Hematopoietic multipotent progenitor cell treated with erythropoietin and hydrocortisone succinate and interleukin-3 and kit ligand, for 15 days (in vitro differentiated cells): Measurements from ENCODE around the gene FAM168B.

Experiments
- DNase-seq: peaks from one replicate; pipeline ENCODE4 v3.0.0-alpha.2; 2015; ENCODE audit warnings: low spot score

Gene FAM168B

DNA sequence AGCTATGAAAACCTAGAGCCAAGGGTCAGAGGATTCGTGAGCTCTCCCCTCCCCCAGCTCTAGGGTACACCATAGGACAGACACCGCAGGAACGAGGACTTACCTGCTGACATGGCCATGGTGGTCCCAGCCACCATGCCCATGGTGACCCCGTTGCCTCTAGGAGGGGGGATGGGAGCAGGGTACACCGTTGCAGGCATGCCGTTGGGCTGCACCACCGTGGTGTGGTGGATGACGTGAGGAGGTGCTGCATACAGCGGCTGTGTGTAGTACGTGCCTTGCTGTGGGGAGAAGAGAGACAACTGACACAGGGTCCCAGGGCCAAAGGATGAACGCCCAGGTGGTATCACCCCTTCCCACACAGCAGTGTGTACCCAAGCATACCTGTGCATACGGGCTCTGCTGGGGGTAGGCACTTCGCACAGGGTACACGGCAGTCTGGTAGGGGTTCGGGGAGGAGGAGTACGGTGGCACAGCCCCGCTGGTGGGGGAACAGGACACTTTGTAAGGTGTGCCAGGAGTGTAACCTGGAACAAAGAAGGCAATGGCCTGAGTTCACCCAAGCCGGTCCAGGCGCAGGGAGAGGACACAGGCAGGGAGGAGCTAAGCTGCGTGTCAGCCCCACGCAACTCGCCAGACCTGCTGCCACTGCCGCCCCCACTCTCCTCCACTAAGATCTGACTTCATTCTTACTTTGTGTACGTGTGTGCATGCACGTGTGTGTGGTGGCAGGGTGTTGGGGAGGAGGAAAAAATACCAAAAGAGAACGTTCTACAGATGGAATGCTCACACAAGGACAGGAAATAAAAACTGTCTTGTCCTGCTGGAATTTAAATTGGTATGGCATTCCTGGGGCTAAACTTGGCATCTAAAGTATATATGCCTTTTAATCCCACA, 37.8 kb downstream of the FAM168B start:
- DNase-seq: no peak

DNA sequence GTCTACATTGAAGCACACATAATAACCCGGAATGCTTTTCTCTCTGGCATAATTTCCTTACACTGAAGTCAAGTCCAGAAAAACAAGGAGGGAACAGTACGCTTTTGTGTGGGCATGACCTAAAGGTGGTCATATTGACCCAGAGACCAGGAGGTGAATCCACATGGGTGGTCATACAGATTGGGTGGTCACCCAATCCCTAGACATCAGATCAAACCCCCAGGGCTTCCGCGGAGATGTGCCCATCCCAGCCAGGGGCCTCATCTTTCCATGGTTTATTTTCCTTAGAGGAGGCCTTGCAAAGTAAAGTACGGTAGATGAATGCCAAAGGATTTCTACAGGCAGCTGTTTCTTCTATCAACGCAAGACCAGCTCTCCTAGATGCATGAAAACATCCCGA, 38.8 kb downstream of the FAM168B start:
- no peak for DNase-seq

GRCh38 chr2:131052741-131053263, 40.5 kb downstream of the FAM168B start:
- DNase-seq: no peak

- DNase-seq: no peak
Measured at GRCh38 chr2:131050896-131051295, 42.4 kb downstream of the FAM168B start.

- no peak for DNase-seq
Measured at GRCh38 chr2:131049150-131049718, 44.0 kb downstream of the FAM168B start.

GRCh38 chr2:131048641-131049040, 44.6 kb downstream of the FAM168B start:
- DNase-seq: no peak

GRCh38 chr2:131047920-131048560, 45.2 kb downstream of the FAM168B start:
- DNase-seq: no peak

DNA sequence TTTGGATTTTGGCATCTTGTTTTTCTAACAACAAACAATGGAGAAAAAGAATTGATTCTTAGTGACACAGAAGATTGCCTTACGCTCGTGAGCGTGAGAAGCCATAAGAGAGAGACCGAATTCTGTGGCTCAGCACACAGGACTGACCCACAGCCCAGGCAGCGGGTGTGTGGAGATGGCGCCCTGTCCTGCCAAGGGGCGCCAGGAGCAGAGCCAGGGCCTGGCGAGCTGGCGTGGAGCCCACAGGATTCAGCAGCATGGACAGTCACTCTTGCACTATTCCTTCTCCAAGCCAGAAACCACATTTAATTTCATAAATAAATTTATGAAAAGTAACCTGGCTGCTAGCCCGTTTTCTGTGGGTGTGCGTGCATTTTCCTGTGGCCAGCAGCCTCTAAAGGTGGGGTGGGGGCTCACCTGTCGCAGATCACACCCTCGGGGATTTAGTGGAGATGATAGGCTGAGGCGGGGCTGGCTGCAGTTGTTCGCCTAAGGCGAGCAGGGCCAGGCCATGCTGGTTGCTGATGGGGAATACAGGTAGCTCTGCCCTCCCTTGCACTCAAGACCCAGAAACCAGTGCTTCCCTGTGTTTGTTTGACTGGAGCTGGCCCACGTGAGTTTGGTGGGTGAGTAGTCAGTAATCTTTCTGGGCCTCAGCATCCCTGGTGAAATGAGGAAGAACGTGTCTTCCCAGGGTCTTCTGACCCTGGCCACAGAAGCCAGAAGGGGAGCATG, 46.2 kb downstream of the FAM168B start:
- no peak for DNase-seq

DNA sequence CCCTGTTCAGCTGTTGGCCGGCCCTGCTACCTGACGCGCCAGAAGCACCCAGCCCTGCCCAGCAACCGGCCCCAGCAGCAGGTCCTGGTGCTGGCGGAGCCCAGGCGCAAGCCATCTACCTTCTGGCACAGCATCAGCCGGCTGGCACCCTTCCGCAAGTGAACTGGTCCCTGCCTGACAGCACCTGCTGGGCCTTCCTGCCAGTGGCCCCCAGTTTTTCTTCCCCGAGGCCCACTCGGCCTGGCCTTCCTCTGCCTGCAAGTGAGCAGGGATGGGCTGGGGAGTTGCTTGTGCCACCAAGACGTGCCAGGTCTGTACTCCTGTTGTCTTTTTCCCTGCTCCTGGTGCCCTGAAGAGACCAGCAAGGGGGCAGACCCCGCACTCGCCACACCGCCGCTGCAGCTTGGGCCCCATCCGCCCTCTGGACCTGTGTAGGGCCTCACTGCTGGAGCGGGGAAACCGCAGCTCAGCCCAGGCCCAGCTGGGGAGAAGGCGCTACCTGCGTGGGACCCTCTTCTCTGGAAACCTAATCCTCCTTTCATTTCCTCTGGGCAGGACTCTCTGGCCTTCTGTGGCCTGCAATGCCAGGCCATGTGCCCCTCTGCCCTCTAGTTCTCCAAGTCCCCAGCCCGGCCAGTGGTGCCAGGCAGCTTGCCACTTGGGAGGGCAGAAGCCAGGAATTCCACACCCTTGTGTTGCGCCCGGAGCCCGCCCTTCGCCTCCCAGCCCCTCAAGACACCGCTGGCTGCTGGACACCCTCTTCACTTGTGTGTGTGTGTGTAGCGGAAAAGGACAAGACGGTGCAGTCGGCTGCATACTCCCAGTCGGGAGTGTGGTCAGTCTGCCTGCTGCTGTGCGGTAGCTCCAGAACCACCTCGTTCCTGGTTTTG, 47.0 kb downstream of the FAM168B start:
- no peak for DNase-seq

- DNase-seq: no peak
Measured at GRCh38 chr2:131045286-131046027, 47.8 kb downstream of the FAM168B start.

GRCh38 chr2:131044757-131045150, 48.5 kb downstream of the FAM168B start:
- no peak for DNase-seq

DNA sequence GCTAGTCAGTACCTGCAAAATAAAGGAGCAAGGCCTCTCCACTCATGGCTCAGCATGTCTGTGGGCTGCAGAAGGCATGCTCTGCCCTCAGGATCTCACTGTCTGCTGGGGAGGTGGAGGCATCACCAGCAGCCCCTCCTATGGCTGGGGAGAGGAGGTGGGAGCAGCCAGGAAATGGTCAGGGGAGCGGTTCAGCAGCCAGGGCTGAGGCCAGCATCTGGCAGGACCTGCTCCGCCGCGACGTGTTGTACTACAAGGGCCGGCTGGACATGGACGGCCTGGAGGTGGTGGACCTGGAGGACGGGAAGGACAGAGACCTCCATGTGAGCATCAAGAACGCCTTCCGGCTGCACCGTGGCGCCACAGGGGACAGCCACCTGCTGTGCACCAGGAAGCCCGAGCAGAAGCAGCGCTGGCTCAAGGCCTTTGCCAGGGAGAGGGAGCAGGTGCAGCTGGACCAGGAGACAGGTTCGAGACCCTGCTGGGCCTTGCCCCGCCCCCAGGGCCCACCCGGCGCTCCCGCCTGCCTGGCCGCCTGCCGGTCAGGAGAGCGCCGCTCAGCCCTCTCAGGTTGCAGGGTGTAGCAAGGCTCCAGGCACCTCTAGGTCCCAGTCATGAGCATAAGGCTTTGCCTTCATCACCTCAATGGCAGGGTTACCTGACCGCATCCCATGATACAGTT, 49.0 kb downstream of the FAM168B start:
- DNase-seq: no peak

DNA sequence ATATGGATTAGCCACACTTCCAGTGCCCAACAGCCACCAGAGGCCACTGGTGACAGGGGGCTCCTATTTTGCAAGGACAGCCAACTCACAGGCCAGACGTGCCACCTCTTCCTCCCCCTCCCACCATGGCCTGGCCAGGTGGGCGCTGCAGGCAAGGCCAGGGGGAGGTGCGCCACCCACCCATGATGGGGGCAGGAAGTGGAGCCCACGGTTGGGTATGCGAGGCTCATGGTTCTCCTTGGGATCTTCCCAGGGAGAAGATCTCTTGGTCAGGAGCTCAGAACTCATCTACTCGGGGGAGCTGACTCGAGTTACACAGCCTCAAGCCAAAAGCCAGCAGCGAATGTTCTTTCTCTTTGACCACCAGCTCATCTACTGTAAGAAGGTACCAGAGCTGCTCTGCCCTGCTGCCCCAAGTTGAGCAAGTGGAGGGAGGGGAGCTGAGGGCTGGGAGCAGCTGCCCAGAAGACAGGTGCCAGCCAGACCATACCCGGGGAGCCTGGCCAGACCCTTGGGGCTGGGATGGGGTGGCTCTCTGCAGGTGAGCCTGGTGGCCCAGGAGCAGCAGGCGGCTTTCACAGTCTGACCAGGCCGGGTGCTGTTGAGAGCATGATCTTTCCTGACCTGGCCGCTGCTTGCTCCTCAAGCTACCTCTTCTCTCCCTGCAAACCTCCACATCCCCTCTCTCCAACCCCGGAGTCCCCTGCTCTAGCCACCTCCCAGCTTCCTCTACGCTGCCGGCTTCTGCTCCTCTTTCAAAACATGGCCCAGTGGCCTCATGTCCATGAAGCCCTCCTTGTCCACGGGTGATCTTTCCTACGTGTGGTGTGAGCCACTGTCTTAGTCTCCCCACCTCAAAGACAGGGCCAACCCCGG, 49.8 kb downstream of the FAM168B start:
- no peak for DNase-seq

- DNase-seq: no peak
Measured at GRCh38 chr2:131042148-131042775, 51.0 kb downstream of the FAM168B start.

DNA sequence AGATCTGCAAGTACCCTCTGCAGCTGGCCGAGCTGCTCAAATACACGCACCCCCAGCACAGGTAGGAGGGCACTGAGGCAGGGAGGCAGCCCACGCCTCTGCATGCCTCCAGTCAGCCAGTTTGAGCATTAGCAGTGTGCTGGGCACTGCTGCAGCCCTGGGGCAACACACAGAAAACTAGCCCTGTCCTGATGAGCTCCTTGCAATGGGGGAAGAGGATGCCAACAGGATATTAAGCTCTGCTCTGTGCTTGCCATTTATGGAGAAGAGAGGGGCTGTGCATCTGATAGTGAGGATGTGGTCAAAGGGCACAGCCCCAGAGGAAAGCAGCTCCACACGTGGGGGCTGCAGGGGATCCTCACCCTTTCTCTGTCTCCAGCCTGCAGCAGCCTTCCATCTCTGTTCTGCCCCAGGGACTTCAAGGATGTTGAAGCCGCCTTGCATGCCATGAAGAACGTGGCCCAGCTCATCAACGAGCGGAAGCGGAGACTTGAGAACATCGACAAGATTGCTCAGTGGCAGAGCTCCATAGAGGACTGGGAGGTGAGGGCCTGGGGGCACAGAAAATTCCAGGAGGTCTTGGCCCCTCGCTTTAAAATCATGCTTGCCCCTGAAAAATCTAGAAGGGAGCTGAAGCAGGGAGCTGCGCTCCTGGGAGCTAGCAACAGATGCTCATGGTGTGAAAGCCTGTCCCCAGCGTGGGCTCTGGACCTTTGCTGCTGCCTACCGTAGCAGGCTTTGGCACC, 51.7 kb downstream of the FAM168B start:
- no peak for DNase-seq

DNA sequence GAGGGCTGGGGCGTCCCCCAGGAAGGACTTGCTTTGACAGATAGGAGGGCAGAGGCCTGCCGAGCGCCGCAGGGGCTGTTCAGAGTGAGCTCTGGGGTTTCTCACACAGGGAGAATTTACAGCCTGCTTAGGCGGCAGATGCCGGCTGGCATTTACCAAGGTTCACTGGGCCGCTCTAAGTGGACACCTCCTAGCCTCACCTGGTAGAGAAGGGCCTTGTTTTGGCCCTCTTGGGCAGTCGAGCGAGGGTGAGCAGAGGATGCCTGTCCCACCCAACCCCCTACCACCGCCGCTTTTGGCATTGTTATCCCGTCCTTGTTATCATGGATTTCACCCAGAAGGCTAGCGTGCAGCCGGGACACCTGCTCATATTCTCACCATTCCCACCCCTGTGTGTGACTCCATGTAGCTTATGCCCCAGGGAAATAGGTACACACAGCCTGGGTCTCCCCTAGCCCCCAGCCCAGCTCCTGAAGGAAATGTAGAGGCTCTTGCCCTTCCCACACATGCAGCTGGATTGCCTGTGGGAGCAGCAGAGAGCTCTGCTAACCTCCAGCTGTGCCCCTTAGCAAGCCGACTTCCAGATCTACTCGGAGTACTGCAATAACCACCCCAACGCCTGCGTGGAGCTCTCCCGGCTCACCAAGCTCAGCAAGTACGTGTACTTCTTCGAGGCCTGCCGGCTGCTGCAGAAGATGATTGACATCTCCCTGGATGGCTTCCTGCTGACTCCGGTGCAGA, 52.4 kb downstream of the FAM168B start:
- DNase-seq: no peak
